ENCODE results near the gene CORIN.

DNA sequence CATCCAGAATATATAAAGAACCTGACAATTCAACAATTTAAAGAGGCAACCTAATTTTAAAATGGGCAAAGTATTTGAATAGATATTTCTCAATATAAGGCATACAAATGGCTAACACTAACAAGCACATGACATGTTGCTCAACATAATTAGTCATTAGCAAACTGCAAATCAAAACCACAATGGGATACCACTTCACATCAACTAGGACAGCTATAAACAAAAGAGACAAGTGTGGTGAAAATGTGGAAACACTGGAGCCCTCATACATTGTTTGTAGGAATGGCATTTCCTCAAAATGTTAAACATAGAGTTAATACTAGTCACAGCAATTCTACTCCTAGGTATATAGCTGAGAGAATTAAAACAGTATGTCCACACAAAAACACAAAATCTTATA lies 96.7 kb downstream of the CORIN start:
- TF ChIP-seq, protein P1, sequence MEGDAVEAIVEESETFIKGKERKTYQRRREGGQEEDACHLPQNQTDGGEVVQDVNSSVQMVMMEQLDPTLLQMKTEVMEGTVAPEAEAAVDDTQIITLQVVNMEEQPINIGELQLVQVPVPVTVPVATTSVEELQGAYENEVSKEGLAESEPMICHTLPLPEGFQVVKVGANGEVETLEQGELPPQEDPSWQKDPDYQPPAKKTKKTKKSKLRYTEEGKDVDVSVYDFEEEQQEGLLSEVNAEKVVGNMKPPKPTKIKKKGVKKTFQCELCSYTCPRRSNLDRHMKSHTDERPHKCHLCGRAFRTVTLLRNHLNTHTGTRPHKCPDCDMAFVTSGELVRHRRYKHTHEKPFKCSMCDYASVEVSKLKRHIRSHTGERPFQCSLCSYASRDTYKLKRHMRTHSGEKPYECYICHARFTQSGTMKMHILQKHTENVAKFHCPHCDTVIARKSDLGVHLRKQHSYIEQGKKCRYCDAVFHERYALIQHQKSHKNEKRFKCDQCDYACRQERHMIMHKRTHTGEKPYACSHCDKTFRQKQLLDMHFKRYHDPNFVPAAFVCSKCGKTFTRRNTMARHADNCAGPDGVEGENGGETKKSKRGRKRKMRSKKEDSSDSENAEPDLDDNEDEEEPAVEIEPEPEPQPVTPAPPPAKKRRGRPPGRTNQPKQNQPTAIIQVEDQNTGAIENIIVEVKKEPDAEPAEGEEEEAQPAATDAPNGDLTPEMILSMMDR (IDR thresholded peaks at IDR 0.05), result no peak
- TF ChIP-seq POLR2A (IDR thresholded peaks at IDR 0.05), result no peak
